Smooth muscle cell of the brain vasculature (primary cell): ENCODE measurements around the gene APOL3.
"Not testable (repeated sequence)": the region's sequence is repeated elsewhere in the genome, so short reads cannot be mapped to it uniquely, and the experiment has no call there.

Source experiments
- DNase-seq: peaks from one replicate; pipeline ENCODE4 v3.0.0-alpha.2; 2012; ENCODE audit warnings: low read depth, low spot score

Gene APOL3, protein sequence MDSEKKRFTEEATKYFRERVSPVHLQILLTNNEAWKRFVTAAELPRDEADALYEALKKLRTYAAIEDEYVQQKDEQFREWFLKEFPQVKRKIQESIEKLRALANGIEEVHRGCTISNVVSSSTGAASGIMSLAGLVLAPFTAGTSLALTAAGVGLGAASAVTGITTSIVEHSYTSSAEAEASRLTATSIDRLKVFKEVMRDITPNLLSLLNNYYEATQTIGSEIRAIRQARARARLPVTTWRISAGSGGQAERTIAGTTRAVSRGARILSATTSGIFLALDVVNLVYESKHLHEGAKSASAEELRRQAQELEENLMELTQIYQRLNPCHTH

DNA sequence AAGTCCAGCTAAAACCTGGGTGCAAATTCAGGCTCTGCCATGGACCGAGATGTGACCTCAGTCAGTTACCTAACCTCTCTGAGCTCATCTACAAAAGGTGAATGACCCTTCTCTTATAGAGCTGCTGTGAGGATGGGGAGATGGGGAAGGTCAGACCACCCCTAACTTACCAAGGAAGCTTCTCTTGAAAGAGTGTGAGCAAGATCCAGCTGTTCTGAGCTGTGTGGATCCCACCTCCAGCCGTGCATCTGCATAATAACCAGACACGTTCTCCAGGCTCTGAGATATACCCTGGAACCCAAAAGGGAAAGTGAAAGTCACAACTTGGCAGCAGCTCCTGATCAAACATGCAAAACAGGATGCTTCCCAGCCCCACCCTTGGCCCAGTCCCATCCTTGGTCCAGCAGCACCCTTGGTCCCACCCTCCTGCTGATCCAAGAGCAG is at the start of gene APOL3:
Gene APOL3 (minus strand): TSS at position 257 of the 444 bp plus-strand sequence. CDS start 11,700 bp downstream, outside the sequence.
- DNase-seq, result peak; percentile 32

DNA sequence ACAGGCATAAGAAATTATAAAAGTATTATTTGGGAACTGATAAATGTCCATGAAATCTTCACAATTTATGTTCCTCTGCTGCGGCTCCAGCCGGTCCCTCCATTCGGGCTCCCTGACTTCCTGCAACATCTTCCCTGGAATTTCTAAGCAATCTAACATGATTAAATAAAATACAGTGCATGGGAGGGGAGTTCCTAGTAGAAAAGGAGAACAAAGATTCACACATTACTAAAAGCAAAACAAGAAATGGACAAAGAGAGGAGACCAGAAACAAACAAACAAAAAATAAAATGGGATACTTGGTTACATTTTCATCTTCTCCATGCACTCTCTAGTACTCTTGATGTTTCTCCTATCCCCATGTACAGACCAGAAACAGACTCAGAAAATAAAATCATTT is 49.7 kb upstream of the APOL3 start:
- DNase-seq, result no peak

- DNase-seq, result not testable (repeated sequence)
These were observed 48.9 kb upstream of the APOL3 start for GRCh38 chr22:36209488-36209908.

DNA sequence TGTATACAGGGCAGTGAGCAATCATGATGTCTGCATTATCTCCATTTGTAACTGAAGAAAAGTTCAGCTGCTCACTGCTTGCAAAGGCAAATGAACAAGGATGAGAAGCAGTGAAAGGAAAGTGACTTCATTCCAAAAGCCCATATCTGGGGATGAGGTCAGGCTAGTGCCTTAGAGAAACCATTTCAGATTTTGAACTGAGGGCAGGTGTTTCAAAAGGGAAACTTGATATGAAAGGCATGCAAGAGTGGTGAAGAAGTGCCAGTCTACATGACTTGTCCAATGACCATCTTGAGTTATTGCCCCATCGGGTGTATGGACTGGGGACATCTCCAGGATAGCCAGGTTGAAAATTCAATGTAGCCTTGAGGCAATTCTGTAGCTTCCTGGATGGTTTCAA is 48.4 kb upstream of the APOL3 start:
- no peak for DNase-seq

DNA sequence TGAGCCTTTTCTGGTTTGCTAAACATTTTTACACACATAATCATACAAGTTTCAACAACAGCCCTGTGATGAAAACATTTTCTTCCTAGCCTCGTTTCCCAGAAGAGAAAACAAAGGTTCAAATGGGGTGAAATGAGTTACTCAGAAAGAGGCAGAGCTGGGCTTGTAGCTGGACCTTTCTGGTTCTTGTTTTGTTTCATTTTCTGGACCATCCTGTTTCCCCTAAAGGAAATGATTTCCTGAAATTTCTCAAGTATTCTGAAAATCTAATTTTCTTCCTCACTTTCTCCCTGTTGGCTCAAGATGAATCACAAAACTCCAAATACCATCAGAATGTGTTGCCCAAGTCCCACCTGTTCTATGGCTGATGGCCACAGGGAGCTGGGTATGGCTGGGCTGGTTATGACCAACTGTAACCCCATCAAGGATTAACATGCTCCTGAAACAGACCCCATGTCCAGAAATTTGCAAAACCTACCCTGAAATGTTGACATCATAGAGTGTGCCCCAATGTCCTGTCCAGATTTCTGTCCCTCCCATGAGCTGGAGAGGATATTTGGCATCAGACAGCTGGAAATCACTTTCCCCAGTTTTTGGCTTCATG is 47.7 kb upstream of the APOL3 start:
- DNase-seq, result no peak

DNA sequence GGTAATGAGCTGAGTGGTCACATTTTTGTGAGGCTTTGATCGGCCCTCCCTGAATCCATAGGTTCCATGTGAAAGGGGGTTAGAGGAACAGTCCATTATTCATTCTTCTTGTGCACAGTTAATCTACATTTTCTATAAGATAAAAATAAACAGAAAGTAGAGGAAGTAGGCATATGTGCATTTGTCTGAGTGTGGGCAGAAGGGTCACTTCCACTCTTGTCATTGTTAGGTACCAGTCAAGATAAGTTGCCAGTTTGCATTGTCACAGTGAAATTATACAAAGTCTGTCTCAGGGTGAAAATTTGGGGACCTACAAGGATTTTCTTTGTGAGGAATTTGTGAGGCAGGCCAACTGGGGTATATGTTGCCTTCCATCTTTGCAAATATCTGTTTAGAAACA is 45.7 kb upstream of the APOL3 start:
- DNase-seq, result no peak

GRCh38 chr22:36205573-36205972 is 45.0 kb upstream of the APOL3 start:
- not testable (repeated sequence) for DNase-seq

- DNase-seq, result no peak
These were observed 44.1 kb upstream of the APOL3 start for GRCh38 chr22:36204632-36205015.

DNA sequence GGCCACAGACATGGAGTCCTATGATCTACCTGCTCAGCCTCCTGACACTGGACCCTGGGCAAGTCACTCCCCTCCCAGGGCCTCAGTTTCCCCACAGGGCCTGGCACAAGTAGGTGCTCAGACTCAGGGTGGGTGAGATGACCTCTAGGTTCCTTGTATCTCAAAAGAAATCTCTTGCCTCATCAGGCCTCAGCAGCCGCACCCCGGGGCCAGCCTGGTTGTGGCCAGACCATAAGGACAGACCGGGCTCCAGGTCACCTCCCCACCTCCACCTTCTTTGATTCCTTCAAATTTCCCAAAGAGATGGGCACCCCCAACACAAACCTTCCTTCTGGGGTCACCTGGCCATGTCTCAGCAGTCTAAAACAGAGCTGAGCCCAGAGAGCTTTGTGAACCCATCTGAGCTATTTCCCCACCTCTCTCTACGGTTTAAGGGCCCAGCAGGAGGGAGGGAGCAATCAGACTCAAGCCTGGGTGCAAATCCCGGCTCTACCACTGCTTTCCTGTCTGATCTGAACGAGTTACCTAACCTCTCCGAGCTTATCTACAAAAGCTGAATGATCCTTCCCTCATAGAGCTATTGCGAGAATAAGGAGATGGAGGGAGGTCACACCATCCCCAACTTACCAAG is 43.6 kb upstream of the APOL3 start:
- no peak for DNase-seq

- DNase-seq, result not testable (repeated sequence)
These were observed 42.9 kb upstream of the APOL3 start for GRCh38 chr22:36203441-36203840.

DNA sequence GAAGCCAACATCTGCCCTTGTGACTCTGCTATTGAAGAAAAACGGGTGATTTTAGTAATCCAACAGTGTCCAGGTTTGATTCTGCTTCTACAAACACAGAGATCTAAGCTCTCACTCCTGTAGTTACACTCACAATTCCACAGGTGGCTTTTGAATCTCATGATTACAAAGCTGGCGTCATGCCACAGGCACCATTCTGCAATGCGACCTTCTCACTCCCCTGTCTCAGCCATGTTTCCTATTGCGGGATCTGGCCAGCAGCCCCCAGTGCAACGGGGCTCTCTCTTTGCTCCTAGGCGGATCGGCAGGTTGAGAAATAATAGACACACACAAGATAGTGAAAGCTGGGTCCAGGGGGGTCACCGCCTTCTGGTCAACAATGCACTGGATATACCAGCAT is 42.4 kb upstream of the APOL3 start:
- not testable (repeated sequence) for DNase-seq

- no peak for DNase-seq
These were observed 41.2 kb upstream of the APOL3 start, which contains the start of gene APOL4 for GRCh38 chr22:36201630-36202319. Gene APOL4, minus strand, starts transcription at chr22:36201809. Its CDS starts 75 bp downstream, at chr22:36201734.

DNA sequence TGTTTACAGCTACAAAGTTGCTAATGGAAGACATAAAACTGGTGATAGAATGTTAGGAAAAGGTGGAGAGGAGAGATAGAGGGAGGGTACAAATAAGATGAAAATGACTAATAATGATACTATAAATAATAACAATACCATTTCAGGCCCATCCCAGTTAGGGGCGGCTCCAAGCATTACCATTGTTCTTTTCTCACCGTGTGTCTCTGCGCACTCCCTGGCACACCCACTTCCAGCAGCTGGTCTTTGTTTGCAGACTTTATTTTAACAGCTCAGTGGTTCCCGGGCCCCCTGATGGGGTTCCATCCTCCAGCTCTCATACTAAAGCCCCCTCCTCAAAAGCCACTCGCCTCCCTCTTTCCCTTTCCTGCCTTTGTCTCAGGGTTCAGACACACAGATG is 40.5 kb upstream of the APOL3 start:
- DNase-seq, result not testable (repeated sequence)

DNA sequence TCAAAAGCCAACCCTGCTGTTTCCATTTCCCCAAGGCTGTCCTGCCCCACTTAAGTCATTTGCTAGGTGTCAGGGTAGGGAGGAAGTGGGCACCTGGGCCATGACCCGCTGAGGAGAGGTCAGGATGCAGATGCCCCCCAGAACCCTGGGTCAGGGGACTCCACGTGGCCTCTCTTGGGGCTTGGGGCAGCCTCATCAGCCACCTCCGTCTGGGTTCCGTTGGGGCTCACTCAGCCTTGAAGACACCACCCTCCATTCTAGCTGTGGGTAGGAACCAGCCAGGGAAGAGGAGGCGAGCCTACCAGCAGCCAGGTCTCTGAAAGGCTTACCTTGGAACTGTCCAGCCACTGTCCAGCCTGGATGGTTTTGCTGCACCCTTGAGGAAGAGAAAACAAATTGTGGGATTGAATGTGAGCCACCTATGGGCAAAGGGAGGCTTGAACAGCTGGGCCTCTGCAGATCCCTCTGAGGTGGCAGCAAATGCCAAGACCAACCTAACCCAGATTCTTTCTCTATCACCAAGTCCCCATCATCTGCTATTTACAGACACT is 38.5 kb upstream of the APOL3 start:
- DNase-seq, result no peak

DNA sequence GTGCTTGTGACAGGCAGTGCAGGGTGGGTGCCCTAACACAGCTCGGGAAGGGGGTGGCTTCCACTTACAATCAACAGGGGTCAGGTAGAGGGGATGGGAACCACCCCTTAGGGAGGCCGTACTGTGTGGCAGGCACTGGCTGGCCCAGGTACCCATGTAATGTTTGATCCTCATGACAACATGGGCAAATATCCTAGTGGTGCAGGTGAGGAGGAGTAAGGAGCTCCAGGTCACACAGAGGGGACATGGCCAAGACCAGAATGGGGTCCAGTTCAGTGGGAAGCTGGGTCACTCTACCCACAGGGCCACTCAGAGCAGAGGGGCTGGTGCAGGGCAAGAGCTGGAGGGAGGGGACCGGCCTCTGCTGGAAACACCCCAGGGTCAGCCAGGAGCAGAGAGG is 38.0 kb upstream of the APOL3 start:
- DNase-seq, result no peak

- no peak for DNase-seq
These were observed 37.1 kb upstream of the APOL3 start for GRCh38 chr22:36197514-36198146.

GRCh38 chr22:36197065-36197440 is 36.5 kb upstream of the APOL3 start:
- no peak for DNase-seq

DNA sequence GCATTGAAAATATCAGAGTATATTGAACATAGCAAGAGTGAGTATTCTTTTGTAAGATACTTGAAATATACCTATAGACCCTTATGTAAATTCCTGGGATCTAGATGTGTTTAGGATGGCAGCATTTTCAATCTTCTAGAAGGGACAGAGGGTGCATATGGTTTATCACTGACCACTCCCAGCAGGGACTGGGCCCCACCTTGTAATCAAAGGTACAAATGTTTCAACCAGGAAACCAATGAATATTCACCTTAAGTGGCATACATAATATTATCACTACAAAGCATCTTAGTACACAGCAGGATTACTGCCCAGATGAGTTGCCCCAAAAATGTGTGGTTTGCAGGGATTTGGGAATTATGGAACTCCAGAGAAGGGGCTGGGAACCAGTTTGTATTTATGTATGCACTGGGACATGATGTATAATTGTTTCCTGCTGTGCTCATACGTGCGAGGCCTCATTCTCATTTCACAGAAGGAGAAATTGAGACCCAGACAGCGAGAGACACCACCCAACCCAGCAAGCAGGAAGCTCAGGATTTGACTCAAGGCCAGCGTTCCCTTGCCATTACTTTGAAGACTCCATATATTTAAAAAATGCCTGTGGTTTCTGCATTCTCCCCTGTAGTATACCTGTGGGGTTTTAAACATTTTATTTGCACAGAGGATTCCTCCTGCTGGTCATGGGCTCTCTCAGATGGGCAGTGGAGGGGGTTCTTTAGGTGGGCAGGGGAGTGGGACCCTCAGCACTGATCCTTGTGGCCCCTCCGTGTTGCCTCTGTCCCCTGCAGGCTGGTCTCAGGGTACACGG is 35.9 kb upstream of the APOL3 start:
- no peak for DNase-seq

DNA sequence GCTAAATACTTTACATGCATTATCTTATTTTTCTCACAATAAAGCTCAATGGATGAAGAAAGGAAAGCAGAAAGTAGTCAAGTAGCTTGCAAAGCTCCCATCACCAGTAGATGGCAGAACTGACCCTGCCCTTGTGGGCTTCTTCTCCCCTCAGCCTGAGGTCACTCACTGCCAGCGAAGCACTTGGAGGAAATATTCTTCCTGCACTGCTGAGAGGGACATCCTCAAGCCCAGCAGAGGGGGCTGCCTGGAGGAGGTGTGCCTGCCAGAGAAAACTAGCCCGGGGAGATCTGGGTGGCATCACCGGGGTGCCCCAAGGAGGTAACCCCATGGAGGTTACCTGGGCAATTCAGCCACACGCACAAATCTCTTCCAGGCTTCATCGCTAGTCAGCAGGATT is 34.4 kb upstream of the APOL3 start:
- DNase-seq, result no peak

DNA sequence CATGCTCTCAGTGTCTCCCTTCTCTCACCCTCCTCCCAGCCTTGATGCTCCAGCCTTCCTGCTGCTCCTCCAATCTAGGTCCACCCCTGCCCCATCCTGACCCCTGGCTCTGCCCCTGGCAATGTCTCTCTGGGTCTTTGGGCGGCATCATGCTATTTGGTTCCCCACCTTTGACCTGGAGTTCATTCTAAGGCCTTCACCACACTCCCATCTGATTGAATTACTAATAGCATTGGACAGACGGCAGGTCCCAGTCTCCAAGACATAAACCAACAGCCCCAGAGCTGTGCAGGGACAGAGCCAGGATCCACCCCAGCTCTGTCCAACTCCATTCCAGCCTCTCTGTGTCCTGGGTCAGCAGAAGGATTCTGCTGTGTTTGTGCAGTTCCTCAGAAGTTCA is 33.8 kb upstream of the APOL3 start:
- no peak for DNase-seq

- no peak for DNase-seq
These were observed 33.0 kb upstream of the APOL3 start for GRCh38 chr22:36193577-36193976.
